GM18526 (cell line): Measurements from ENCODE around the gene LETM1.

ENCODE experiments used
- POLR2A ChIP-seq: IDR thresholded peaks from 3 replicates; pipeline ENCODE4 v1.6.1; 2011; ENCODE audit not compliant: insufficient read length; ENCODE audit errors: extremely low read depth

The LETM1 gene

DNA sequence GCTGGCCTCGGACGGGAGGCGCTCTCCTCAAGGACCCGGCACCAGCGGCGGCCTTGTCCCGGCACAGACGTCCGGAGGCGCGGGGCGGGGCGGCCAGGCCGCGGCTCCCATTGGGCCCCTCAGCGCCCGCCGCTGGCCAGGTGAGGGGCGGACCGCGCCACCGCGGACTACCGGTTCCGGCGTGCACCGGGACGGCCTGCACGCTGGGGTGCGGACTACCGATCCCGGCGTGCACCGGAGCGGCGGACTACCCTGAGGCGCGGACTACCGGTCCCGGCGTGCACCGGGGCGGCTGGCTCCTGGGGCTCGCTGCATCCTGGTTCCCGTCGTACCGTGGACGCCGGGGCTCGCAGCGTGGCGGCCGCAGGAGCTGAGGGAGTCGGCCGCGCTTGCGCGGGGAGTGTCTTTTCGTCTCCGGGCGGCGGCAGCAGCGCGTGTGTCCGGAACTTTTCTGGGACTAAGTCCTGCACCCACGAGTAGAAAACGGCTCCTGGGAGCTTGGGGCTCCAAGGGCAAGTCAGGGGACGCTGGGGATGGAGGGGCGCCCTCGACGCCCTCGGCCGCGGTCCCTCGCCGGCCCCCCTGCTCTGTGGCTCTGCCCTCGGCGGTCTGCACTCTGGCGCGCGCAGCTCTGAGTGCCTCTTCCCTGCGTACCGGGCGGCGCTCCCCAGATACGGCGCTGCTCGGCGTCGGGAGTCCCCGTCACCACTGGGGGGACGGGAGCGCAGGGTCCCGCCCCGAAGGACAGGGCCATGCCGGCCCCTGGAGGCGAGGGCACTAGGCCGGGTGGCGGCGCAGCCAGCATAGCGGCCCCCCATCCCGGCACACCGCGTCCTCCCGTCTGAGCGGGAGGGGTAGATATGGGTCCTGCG is at the start of gene LETM1:
TSS of gene LETM1 (minus strand) at position 86 of the 872 bp plus-strand sequence. CDS start 206 bp downstream, outside the sequence.
- peak; percentile 86 for TF ChIP-seq POLR2A

DNA sequence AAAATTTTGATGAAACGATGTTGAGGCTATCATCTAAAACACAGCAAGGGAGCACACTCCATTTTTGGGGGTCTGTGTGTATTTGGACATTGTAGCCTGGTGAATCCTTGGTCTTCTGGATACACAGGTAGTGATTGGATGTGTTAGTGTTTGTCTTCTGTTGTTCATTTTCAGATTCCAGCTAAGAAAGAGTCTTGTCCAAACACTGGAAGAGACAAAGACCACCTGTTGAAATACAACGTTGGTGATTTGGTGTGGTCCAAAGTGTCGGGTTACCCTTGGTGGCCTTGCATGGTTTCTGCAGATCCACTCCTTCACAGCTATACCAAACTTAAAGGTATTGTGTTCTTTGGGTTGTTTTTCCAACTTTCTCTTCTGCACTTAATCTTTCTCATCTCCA is 48.1 kb upstream of the LETM1 start:
- no peak for TF ChIP-seq POLR2A

DNA sequence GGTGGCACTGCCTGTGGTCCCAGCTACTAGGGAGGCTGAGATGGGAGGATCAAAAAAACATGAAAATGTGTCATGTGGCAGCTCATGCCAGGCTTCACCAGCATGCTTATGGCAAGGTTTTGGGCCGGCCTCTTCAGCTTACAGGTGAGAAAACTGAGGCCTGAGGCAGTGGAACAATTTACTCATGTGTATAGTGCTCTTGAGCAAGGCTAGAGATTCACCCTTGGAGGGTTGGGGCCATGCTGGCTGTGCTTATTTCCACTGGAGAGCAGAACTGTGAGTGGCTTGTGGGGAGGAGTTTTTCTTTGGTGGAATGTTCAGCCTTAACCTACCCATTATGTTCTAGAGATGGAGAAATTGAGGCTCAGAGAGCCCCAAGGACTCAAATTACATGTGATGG is 47.1 kb upstream of the LETM1 start:
- TF ChIP-seq POLR2A = no peak

GRCh38 chr4:1902243-1902642 is 46.3 kb upstream of the LETM1 start:
- no peak for TF ChIP-seq POLR2A

DNA sequence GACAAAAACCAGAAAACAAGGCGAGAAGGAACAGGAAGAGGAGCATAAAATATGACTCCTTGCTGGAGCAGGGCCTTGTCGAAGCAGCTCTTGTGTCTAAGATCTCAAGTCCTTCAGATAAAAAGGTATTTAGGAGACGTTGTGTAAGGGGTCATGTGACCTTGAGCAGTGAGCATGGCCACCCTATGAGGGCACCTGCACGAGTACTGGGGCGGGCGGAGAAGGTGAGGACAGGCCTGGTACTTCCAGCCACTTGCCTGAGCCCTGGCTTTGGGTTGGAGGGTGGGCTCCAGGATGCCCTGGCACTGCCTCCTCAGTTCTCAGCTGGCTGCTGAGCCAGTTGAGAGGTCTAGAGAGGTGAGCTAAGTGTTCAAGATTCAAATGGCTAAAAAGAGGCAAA is 45.2 kb upstream of the LETM1 start:
- TF ChIP-seq POLR2A = no peak

GRCh38 chr4:1900624-1901023 is 44.7 kb upstream of the LETM1 start:
- TF ChIP-seq POLR2A = no peak

DNA sequence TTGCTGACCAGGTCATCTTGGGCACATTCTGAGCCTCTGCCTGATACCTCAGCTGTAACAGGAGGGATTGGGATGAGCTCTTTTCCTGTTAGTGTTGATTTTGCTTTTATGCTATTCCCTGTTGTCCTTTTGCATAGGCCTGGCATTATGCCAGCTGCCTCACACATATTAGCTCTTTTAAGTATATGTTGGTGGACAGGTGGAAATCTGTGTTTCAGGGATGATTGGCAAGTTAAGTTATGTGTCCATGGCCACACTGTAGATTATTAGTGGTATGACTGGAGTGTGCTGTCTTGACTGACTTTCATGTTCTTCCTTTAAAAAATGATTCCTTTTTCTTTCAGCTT is 44.1 kb upstream of the LETM1 start:
- no peak for TF ChIP-seq POLR2A

DNA sequence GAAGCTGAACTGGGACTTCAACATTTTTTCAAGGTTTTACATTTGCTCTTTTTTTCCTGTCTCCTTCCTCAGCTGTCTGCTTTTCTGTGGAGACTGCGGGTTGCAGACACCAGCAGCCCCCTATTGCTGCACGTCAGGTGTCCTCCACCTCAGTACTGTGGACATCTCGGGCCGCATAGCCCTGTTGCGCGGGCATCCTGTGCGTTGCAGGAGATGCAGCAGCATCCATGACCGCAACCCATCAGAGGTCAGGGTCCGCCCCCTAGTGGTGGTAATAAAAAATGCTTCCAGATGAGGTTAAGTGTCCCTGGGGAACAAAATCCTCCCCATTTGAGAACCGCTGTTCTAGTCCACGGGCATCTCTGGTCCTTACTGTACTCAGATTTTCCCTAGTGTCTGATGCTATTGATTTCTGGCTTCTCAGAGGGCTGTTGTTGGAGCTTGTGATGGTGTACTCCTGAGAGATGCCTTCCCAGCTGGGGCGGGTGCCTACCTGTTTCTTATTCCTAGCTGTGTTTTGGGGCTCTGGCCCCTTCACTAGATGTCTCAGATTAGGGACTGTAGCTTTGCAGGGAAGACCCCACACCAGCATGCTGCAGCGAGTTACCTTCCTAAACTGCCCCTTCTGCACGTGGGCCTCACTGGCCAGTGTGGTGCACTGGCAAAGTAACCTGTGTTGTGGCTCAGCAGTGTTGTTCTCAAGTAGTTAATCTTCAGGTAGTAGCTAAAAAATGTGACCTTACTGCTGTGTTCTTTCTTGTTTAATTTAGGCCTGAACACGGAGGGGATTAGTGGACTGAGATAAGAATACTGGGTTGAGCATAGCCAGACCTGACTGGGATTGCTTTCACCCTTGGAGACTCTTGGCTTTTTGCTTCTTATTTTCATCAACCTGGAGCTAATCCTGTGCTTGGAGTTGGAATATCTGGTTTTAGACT is 43.5 kb upstream of the LETM1 start:
- TF ChIP-seq POLR2A = no peak

GRCh38 chr4:1898681-1899080 is 42.7 kb upstream of the LETM1 start:
- no peak for TF ChIP-seq POLR2A

GRCh38 chr4:1898007-1898406 is 42.1 kb upstream of the LETM1 start:
- TF ChIP-seq POLR2A = no peak

DNA sequence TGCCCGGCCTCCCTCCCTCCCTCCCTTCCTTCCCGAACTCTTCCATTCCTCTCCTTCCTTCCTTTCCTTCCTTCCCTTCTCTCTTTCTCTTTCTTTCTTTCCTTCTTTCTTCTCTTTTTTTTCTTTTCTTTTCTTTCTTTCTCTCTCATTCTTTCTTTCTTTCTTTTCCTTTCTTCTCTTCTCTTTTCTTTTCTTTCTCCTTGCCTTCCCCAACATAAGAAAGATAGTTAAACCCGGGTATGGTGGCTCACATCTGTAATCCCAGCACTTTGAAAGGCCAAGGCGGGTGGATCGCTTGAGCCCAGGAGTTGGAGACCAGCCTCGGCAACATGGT is 40.7 kb upstream of the LETM1 start:
- no peak for TF ChIP-seq POLR2A

- TF ChIP-seq POLR2A = no peak
These were observed 40.2 kb upstream of the LETM1 start for GRCh38 chr4:1895971-1896657.

- no peak for TF ChIP-seq POLR2A
These were observed 35.1 kb upstream of the LETM1 start for GRCh38 chr4:1890979-1891570.

DNA sequence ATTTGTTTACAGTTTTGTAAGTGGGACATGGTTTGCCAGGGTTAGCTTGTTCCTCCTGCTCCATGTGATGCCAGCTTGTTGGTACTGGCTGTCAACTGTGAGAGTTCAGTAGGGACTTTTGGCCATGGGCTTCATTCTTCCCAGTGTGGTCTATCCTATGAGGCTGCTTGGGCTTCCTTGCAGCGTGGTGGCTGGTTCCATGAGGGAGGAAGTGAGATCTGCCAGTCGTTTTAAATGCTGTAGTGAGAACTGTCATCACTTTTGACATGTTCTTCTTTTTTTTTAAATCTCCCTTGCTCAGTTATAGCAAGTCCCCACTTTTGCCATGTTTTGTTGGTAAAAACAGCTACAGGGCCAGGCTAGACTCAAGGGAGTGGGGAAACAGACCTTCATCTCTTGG is 31.1 kb upstream of the LETM1 start:
- TF ChIP-seq POLR2A = no peak

- TF ChIP-seq POLR2A = no peak
These were observed 29.5 kb upstream of the LETM1 start for GRCh38 chr4:1885414-1885813.
